ENCODE data around the gene USP30. TPM values are rescaled to one million over a fixed set of nuclear protein-coding genes. Genes with fewer than 3 reads are reported as not detected.

USP30 gene
- total RNA-seq, 2 experiments from 2014 or later = 11.4 to 11.8 TPM

- Mint-ChIP-seq H3K4me1 (ENCODE audit: low read depth) (peaks cover 3% of the 10 kb centered on the region), H3K27me3 (no peaks in the 10 kb centered on the region), H3K4me3 (no peak overlapping the region), H3K9me3 (no peaks in the 10 kb centered on the region), H3K27ac (no peak overlapping the region), H3K36me3 (no peaks in the 10 kb centered on the region)
- DNase-seq = no peak
- intact Hi-C loops (cut with micrococcal nuclease) = no loop called here
- CTCF ChIA-PET = interaction anchor here (0.8 to 2.0 kb wide), 2 partner anchors 9 to 274 kb away, joined by 3 to 8 read pairs; no protein-coding TSS in a partner anchor
- POLR2A ChIA-PET = no interaction called here
Measured at GRCh38 chr12:109120557-109120956, 68.2 kb downstream of the USP30 start.

- POLR2A ChIA-PET = no interaction called here
- Mint-ChIP-seq H3K36me3 (no peaks in the 10 kb centered on the region), H3K27ac (no peak overlapping the region), H3K4me3 (no peak overlapping the region), H3K4me1 (ENCODE audit: low read depth) (no peaks in the 10 kb centered on the region), H3K27me3 (no peaks in the 10 kb centered on the region), H3K9me3 (no peaks in the 10 kb centered on the region)
- CTCF ChIA-PET = interaction anchor here (2.0 kb wide), 1 partner anchor 10 kb away, joined by 8 read pairs; no protein-coding TSS in a partner anchor
- intact Hi-C loops (cut with micrococcal nuclease) = no loop called here
- no peak for DNase-seq
Measured at GRCh38 chr12:109121346-109121880, 69.0 kb downstream of the USP30 start.

GRCh38 chr12:109124878-109125648, 72.7 kb downstream of the USP30 start:
- Mint-ChIP-seq H3K36me3 (no peaks in the 10 kb centered on the region), H3K27me3 (no peaks in the 10 kb centered on the region), H3K4me3 (no peak overlapping the region), H3K4me1 (ENCODE audit: low read depth) (no peaks in the 10 kb centered on the region), H3K9me3 (no peaks in the 10 kb centered on the region), H3K27ac (no peak overlapping the region)
- intact Hi-C loops (cut with micrococcal nuclease) = no loop called here
- DNase-seq = no peak
- CTCF ChIA-PET = no interaction called here
- POLR2A ChIA-PET = no interaction called here

GRCh38 chr12:109125791-109126190, 73.4 kb downstream of the USP30 start:
- no peaks in the 10 kb centered on the region for H3K27me3 Mint-ChIP-seq
- H3K27ac Mint-ChIP-seq = no peak overlapping the region
- POLR2A ChIA-PET = no interaction called here
- H3K4me1 Mint-ChIP-seq (ENCODE audit: low read depth) = no peaks in the 10 kb centered on the region
- H3K4me3 Mint-ChIP-seq = no peak overlapping the region
- H3K36me3 Mint-ChIP-seq = no peaks in the 10 kb centered on the region
- intact Hi-C loops (cut with micrococcal nuclease) = no loop called here
- H3K9me3 Mint-ChIP-seq = no peaks in the 10 kb centered on the region
- CTCF ChIA-PET = no interaction called here
- no peak for DNase-seq

DNA sequence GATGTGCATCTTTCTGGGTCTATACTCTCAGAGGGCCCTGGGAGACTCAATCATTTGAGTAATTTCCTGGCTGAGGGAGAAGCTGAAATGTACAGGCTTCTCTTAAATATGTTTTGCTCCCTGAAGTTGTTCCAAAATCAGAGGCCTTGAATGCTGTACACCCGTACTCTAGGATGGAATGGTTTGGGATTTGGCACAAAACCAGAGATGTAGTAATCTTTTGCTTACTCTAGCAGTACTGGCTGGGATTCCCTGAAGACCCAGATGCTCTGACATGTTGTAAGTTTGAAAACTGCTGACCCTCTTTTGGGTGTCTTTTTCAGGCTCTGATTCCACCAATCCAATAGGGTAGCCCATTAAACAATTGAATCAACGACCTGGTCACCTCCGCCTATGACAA, 74.4 kb downstream of the USP30 start:
- Mint-ChIP-seq H3K9me3 (no peaks in the 10 kb centered on the region), H3K4me1 (ENCODE audit: low read depth) (no peaks in the 10 kb centered on the region), H3K27ac (no peak overlapping the region), H3K27me3 (no peaks in the 10 kb centered on the region), H3K36me3 (no peaks in the 10 kb centered on the region), H3K4me3 (no peak overlapping the region)
- intact Hi-C loops (cut with micrococcal nuclease) = no loop called here
- POLR2A ChIA-PET = no interaction called here
- no peak for DNase-seq
- CTCF ChIA-PET = interaction anchor here (1.0 kb wide), 1 partner anchor 15 kb away, joined by 6 read pairs; no protein-coding TSS in a partner anchor

- POLR2A ChIA-PET = no interaction called here
- H3K36me3 Mint-ChIP-seq = no peaks in the 10 kb centered on the region
- no peak for DNase-seq
- no peaks in the 10 kb centered on the region for H3K27me3 Mint-ChIP-seq
- CTCF ChIA-PET = no interaction called here
- intact Hi-C loops (cut with micrococcal nuclease) = no loop called here
- H3K4me1 Mint-ChIP-seq (ENCODE audit: low read depth) = no peaks in the 10 kb centered on the region
- no peaks in the 10 kb centered on the region for H3K9me3 Mint-ChIP-seq
- no peak overlapping the region for H3K4me3 Mint-ChIP-seq
- no peak overlapping the region for H3K27ac Mint-ChIP-seq
Measured at GRCh38 chr12:109127533-109128242, 75.3 kb downstream of the USP30 start.

DNA sequence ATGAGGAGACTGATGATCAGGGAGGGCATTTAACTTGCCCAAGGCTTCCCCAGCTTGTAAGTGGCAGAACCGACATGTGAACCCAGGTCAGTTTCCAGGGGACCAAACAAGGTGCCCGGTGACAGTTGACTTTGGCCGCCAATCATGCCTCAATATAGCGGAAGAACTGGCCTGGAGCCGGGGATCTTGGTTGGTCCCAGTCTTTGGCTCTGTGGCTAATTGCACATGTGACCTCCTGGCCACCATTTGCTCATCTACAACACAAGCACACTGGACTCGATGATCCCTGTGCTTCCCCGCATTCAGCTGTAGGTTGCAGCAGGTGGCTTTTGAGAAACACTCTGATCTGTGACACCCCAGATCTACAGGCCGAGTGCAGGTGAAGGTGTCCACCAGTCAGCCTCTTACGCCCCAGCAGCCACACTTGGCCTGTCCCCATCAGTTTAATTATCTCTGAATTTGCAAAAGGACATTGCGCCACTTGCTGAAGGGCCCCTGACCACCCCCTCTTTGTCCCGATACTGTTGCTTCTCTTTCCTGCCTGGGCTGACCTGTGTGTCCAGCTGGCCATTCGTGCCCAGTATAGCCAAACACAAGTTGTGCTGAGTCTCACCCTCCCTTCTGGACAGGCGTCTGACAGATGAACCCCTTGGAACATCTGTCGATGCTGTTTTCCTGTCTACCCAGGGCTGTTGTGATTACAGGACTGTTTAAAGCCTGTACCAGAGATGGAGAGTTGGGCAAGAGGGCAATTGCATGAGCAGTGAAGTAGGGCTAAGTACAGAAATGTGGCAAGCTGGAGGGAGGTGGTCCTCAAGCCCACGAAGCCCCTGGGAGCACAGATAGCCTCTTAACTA, 78.1 kb downstream of the USP30 start:
- Mint-ChIP-seq H3K36me3 (peaks cover 1% of the 10 kb centered on the region), H3K27me3 (no peaks in the 10 kb centered on the region), H3K4me3 (no peak overlapping the region), H3K4me1 (ENCODE audit: low read depth) (no peaks in the 10 kb centered on the region), H3K9me3 (no peaks in the 10 kb centered on the region), H3K27ac (no peak overlapping the region)
- CTCF ChIA-PET = no interaction called here
- no peak for DNase-seq
- POLR2A ChIA-PET = no interaction called here
- intact Hi-C loops (cut with micrococcal nuclease) = no loop called here

GRCh38 chr12:109131154-109132050, 79.0 kb downstream of the USP30 start:
- peaks cover 1% of the 10 kb centered on the region for H3K36me3 Mint-ChIP-seq
- no peak overlapping the region for H3K27ac Mint-ChIP-seq
- DNase-seq = no peak
- H3K4me3 Mint-ChIP-seq = no peak overlapping the region
- intact Hi-C loops (cut with micrococcal nuclease) = no loop called here
- ChIA-PET POLR2A (no interaction called here), CTCF (no interaction called here)
- no peaks in the 10 kb centered on the region for H3K4me1 Mint-ChIP-seq (ENCODE audit: low read depth)
- H3K9me3 Mint-ChIP-seq = peaks cover 3% of the 10 kb centered on the region
- H3K27me3 Mint-ChIP-seq = no peaks in the 10 kb centered on the region

DNA sequence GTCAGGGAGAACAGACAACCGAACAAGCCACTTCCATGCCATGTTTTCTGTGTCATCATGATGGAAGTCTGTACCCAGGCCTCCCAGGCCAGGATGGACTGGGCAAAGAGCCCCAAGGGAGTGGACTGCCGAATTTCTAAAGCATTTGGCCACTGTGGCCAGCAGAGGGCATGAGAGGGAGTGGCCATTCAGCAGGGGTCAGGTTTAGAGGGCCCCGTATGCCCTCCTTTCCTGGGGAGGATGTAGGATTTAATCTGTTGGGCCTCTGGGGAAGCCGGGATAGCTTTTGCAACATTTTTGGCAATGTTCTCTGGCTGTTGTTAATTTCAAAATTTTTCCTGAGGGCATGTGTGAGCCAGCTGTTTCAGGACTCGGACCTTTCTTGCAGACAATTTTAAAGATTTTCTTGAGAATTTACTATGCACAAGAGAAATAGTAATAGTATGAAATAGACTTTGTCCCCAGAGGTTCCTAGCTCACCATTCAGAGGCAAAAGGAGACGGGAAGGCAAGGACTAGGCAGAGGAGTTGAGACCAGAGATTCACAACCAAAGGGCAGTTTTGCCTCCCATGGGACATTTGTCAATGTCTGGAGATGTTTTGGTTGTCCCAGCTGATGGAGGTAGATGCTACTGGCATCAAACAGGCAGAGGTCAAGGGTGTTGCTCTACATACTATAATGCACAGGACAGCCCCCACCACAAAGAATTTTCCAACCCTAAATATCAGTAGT, 82.0 kb downstream of the USP30 start:
- CTCF ChIA-PET = interaction anchor here (0.9 to 1.2 kb wide), 2 partner anchors 18 to 22 kb away, joined by 3 read pairs; no protein-coding TSS in a partner anchor
- Mint-ChIP-seq H3K36me3 (peaks cover 1% of the 10 kb centered on the region), H3K4me3 (no peak overlapping the region), H3K9me3 (peaks cover 6% of the 10 kb centered on the region), H3K4me1 (ENCODE audit: low read depth) (no peaks in the 10 kb centered on the region), H3K27ac (no peak overlapping the region), H3K27me3 (no peaks in the 10 kb centered on the region)
- intact Hi-C loops (cut with micrococcal nuclease) = no loop called here
- POLR2A ChIA-PET = no interaction called here
- no peak for DNase-seq

DNA sequence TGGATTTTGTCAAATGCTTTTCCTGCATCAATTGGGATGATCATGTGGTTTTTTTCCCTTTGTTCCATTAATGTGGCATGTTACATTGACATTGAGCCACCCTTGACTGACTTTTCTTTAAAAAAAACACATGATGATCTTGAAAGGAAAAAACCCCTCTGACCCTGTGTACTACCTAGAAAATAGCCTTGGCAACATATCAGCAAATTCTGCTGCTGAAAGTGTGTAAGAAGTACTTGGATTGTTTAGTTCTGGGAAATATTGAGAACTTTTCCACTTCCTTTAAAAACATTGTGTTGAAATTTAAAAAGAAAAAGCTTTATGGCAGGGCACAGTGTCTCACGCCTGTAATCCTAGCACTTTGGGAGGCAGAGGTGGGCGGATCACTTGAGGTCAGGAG, 84.7 kb downstream of the USP30 start:
- intact Hi-C loops (cut with micrococcal nuclease) = no loop called here

More for the DNA sequence above, 84.7 kb downstream of the USP30 start:
- no peak overlapping the region for H3K4me3 Mint-ChIP-seq
- ChIA-PET CTCF (interaction anchor here (1.1 kb wide), 1 partner anchor 25 kb away, joined by 4 read pairs; no protein-coding TSS in a partner anchor), POLR2A (no interaction called here)
- H3K9me3 Mint-ChIP-seq = peaks cover 6% of the 10 kb centered on the region
- DNase-seq = no peak
- peaks cover 1% of the 10 kb centered on the region for H3K36me3 Mint-ChIP-seq
- H3K4me1 Mint-ChIP-seq (ENCODE audit: low read depth) = no peaks in the 10 kb centered on the region
- H3K27me3 Mint-ChIP-seq = no peaks in the 10 kb centered on the region
- H3K27ac Mint-ChIP-seq = no peak overlapping the region

All from activated CD4-positive, alpha-beta memory T cell treated with anti-CD3 and anti-CD28 coated beads for 36 hours (primary cell).